Measurements from ENCODE around the gene AFF2.

AFF2 gene

GRCh38 chrX:148768296-148768695 lies 267.9 kb downstream of the AFF2 start:
- no peak for DNase-seq

- peak; percentile 66 for DNase-seq
These were observed 271.0 kb downstream of the AFF2 start for GRCh38 chrX:148771440-148771839.

- DNase-seq: no peak
These were observed 273.9 kb downstream of the AFF2 start for GRCh38 chrX:148774276-148774675.

- no peak for DNase-seq
These were observed 283.7 kb downstream of the AFF2 start for GRCh38 chrX:148784137-148784536.

GRCh38 chrX:148784856-148785255 lies 284.4 kb downstream of the AFF2 start:
- no peak for DNase-seq

- DNase-seq: no peak
These were observed 284.8 kb downstream of the AFF2 start for GRCh38 chrX:148785256-148785655.

GRCh38 chrX:148788449-148788848 lies 288.0 kb downstream of the AFF2 start:
- DNase-seq: no peak

GRCh38 chrX:148794350-148794749 lies 293.9 kb downstream of the AFF2 start:
- no peak for DNase-seq

- no peak for DNase-seq
These were observed 304.4 kb downstream of the AFF2 start for GRCh38 chrX:148804579-148805355.

- DNase-seq: no peak
These were observed 305.9 kb downstream of the AFF2 start for GRCh38 chrX:148806145-148806870.

GRCh38 chrX:148808833-148809232 lies 308.4 kb downstream of the AFF2 start:
- DNase-seq: no peak

GRCh38 chrX:148811236-148811635 lies 310.8 kb downstream of the AFF2 start:
- no peak for DNase-seq

GRCh38 chrX:148813422-148813821 lies 313.0 kb downstream of the AFF2 start:
- DNase-seq: no peak

GRCh38 chrX:148813967-148814366 lies 313.6 kb downstream of the AFF2 start:
- no peak for DNase-seq

- DNase-seq: no peak
These were observed 315.0 kb downstream of the AFF2 start for GRCh38 chrX:148815218-148815961.

GRCh38 chrX:148823986-148824385 lies 323.6 kb downstream of the AFF2 start:
- DNase-seq: no peak

- DNase-seq: no peak
These were observed 325.3 kb downstream of the AFF2 start for GRCh38 chrX:148825696-148826095.

GRCh38 chrX:148836741-148837140 lies 336.3 kb downstream of the AFF2 start:
- DNase-seq: no peak

GRCh38 chrX:148850631-148851030 lies 350.2 kb downstream of the AFF2 start:
- DNase-seq: no peak

- DNase-seq: peak; percentile 22
These were observed 353.9 kb downstream of the AFF2 start for GRCh38 chrX:148854306-148854705.

GRCh38 chrX:148856505-148856904 lies 356.1 kb downstream of the AFF2 start:
- DNase-seq: no peak

GRCh38 chrX:148865277-148866210 lies 365.1 kb downstream of the AFF2 start:
- DNase-seq: peak; percentile 18

- DNase-seq: no peak
These were observed 367.2 kb downstream of the AFF2 start for GRCh38 chrX:148867596-148867995.
